ENCODE measurements around the gene GBP6. TPM values are rescaled to one million over a fixed set of nuclear protein-coding genes. Genes with fewer than 3 reads are reported as not detected.

Gene GBP6
- total RNA-seq, 1 donor from 2014 or later = not detected

Other genes with a start within 250 kb of the GBP6 start
- gene GBP2, start 237.9 kb upstream of the GBP6 start, total RNA-seq = 61.6 and 79.6 TPM in 2 replicates
- not detected in 2 replicates for gene GBP7, start 188.1 kb upstream of the GBP6 start, total RNA-seq
- 3.1 and 10.5 TPM in 2 replicates for gene GBP4, start 165.1 kb upstream of the GBP6 start, total RNA-seq
- 0.20 and 0.21 TPM in 2 replicates for gene GBP5, start 91.2 kb upstream of the GBP6 start, total RNA-seq
- gene LRRC8B, start 160.8 kb downstream of the GBP6 start, total RNA-seq = 8.8 and 16.1 TPM in 2 replicates